IPS-11a (cell line): ENCODE measurements around the gene TBC1D22A.

Source experiments
- H3K4me3 ChIP-seq: one replicate; pipeline ENCODE4 v1.5.1; 2013; ENCODE audit warnings: low read depth, low read length, control low read depth

The TBC1D22A gene

DNA sequence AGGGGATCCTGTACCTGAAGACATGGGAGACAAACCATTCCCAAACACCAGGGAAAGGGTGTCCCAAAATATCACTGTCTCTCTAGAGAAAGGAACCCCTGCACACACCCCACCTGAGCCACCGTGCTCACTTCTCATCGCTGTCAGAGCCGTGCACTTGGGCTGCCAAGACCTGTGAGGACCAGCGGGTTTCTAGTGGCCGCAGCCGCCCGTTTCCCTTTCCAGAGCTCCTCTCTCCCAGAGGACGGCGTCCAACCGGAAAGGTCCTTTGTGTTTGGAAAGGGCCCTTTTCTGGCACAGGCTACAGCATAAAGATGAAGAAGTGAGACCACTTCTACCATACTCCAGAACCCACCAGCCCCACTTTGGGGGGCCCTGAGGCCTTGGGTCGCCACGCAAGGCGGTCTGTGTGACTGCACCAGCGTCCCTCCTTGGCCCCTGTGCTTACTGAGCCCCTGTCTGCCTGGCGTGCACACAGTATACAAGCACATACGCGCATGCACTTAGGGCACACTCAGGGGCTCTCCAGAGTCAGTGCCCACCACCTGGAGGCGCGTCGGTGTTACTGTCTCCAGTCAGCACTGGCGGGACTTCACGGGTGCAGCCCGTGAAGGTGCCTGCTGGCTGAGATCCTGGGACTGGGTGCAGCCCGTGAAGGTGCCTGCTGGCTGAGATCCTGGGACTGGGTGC, 381.8 kb downstream of the TBC1D22A start:
- H3K4me3 ChIP-seq = no peak overlapping the region

DNA sequence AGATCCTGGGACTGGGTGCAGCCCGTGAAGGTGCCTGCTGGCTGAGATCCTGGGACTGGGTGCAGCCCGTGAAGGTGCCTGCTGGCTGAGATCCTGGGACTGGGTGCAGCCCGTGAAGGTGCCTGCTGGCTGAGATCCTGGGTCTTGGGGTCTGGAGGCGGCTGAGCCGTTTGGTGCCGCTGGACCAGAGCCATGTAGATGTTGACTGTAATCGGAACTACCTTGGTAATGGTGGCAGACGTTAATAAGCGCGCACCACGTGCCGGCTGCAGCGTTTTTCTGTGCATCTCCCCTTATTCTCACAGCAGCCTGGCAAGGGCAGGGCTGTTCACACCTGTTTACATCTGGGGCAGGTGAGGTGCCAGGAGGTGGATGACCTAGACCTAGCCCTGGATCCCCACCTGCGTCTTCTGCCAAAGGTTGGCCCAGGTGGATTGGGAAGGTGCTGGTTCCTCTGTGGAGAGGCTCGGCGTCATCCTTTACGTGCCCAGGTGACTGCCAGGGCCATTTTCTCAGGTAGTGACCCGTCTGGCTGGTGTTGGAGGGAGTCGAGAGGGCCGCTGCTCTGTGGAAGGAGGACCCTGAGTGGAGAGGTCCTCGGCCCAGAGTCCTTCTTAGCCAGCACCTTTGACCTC, 382.5 kb downstream of the TBC1D22A start:
- no peak overlapping the region for H3K4me3 ChIP-seq

DNA sequence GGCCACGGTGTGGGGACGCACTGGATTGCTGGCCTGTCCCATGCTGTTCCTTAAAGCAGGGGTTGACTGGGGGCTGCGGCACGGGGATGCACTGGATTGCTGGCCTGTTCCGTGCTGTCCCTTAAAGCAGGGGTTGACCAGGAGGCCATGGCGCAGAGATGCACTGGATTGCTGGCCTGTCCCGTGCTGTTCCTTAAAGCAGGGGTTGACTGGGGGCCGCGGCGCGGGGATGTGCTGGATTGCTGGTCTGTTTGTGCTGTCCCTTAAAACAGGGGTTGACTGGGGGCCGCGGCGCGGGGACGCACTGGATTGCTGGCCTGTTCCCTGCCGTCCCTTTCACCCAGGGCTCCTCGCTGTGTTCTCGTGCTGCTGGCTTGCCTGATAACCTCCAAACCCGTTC, 383.4 kb downstream of the TBC1D22A start:
- H3K4me3 ChIP-seq = no peak overlapping the region

DNA sequence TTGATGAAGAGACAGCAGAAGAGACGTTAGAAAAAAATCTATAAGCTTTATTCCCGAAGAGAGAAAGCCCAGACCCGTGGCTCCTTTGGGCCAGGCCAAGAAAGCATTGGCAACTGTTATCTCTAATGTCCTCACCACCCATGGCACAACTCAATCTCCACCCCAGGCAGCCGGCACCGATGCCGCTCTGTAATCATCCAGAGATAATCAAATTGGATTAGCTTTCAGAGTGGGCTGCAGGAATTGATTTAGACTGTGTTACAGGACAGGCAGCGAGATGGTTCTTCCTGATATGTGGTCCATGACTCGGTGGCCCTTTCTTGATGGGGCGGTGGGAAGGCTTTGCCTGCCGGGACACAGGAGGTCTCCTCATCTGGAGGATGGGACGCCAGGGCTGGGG, 383.9 kb downstream of the TBC1D22A start:
- no peak overlapping the region for H3K4me3 ChIP-seq

DNA sequence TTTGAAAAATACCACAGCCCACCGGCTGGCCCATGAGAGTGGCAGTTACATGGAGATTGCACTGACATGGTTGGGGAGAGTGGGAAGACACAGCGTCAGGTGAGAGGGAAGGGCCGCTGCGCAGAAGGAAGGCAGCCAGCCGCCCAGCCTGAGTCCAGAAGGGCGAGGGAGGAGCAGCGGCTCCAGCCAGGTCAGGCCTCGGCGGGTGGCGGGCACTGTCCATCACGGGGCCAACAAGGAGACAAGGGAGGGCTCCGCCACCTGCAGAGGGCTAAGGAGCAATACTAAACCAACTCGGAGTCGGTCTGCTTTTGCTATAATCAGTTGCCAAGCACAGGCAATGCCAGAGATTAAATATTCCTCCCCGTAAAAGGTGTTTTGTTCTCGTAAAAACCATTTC, 384.5 kb downstream of the TBC1D22A start:
- no peak overlapping the region for H3K4me3 ChIP-seq

DNA sequence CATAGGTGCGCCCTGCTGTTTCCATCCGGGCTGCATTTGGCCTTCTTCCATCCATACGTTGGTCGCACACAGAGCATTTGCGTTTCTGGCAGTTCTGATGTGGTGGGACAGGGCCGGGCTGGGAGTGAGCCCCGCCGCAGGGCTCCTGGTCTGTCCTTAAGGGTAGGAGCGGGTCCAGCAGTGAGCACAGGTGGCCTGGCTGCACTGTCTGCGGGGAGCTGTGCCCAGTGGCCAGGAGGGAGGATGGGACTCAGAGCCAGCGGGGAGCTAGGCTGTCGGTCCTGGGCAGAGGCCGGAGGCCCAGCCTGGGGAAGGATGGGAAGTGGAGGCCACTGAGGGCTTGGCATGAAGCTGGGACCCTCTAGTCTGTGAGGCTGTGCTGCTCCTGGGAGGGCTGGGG, 385.1 kb downstream of the TBC1D22A start:
- H3K4me3 ChIP-seq = no peak overlapping the region

DNA sequence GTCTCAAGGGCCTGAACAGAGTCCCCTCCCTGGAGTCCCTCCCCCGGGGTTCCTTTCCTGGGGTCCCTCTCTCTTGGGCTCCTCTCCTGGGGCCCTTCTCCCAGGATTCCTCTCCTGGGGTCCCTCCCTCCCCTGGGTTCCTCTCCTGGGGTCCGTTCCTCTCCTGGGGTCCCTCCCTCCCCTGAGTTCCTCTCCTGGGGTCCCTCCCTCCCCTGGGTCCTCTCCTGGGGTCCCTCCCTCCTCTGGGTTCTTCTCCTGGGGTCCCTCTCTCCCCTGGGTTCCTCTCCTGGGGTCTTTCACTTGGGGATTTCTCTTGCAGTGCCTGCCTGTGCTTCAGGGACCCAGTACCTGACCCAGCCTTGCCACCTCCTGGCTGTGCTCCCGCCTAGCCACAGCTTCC, 386.1 kb downstream of the TBC1D22A start:
- H3K4me3 ChIP-seq = no peak overlapping the region

DNA sequence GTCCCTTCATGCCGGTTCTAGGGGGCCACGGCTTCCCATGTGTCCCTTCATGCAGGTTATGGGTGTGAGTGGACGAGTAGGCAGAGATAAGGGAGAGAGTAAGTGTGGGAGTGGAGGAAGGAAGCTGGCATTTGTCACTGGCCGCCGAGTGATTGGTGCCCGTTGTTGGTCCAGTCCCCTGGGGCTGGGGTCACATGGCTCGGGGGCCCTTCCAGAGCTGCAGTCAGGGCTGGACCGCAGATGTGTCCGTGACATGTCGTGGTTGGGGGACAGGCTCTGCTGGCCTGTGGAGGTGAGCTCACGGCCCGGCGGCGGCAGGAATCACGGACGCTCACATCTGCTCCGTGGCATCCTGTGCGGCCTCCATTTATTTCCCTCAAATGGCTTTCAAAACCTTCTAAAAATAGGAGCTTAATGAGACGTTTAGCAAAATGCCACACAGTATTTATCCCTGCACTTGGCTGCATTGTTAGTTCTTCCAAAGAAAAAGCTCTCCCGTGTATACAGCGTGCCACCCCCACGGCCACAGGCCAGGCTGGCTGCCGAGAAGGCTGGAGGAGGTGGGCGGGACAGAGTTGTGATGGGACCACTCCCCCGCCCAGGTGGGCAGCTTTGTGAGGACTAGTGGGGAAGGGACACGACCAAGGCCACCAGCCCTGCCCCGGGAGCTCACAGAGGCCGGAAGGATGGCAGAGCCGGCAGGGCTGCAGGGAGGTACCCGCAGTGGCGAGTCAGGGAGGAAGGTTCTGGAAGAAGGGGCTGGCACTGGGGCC, 386.7 kb downstream of the TBC1D22A start:
- H3K4me3 ChIP-seq = no peak overlapping the region

DNA sequence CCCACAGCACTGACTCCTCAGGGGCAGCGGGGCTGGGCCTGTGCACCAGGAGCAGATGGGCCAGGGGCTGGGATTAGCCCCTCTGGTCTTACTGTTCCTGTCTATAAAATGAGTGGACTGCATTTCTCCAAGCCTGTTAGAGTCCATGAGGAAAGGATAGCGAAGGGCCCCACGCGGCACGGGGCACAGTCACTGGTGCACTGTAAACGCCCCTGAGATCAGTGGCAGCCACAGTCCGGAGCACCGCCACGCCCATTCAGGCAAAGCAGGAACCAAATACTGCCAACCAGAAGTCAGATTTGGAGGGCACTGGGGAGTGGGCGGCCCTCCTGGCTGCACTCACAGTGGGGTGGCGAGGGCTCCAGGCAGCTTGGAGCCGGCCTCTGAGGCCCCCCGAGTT, 387.5 kb downstream of the TBC1D22A start:
- H3K4me3 ChIP-seq = no peak overlapping the region

DNA sequence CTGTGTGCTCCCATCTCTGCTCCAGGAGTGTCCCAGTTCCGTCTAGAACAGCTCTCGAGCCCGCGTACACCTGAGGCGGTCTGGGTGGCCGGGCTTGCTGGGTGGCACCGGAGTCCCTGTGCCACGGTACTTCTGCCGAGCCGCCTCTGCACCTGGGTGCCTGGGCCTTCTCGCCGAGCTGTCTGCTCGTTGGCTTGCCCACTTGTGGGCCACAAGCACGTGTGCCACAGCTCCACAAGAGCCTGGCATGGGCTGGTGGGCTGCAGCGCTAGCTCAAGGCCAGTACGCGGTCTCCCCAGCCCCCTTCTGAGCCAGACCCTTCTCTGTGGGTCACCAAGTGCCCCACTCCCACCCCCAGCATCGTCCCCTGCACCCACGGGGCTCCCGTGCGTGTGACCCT, 388.0 kb downstream of the TBC1D22A start:
- H3K4me3 ChIP-seq = no peak overlapping the region

DNA sequence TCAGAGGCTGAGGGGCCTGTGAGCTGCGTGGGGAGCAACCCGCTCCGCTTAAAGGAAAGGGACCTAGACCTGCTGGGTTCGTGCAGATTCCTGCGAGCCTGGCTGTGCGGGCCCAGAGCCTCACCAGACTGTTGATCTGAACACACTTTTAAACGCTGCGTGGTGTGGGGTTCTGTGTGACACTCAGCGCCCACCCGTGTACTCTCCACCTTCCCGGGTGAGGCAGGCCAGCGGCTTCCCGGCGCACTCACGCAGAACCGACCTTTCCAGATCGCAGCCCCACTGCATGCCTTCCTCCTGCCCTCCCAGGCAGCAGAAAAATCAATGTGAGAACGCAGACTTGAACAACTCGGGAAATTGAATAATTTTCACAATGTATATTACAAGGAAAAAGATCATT, 388.6 kb downstream of the TBC1D22A start:
- H3K4me3 ChIP-seq = no peak overlapping the region

DNA sequence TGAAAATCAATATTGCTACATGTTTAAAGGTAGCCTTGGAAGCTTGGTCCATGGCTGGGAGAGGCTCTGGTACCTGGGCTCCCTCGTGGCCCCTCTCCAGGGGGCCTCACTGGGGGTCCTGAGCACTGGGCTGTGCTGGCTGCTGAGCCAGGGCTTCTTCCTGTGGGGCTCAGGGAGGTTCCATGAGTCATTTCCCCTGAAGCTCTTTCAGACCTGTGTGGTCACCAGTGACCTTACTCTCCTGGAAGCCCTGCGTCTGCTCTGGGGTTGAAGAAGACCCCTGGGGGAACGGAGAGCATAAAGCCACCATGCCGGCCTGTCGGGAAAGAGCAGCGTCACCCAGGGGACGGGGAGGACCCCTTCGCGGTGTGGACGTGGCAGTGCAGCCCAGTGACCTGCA, 389.0 kb downstream of the TBC1D22A start:
- H3K4me3 ChIP-seq = no peak overlapping the region

DNA sequence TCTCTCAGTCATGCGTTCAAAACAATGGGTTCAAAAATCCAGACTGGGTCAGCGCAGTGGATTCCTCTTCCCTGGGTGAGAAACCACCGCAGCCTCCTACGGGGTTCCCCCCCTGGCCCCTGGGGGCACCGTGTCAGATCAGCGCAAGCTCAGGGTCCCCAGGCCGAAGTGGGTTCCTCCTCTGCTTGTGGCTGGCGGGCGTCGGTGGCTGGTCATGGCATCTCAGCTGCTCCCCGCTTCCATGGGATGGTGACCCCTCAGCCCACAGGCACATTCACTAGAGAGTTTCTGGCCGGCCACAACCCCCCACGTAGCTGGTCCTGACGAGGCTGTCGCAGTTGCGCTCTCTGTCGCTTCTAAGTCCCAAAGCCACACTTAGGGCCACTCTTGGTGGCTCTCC, 389.8 kb downstream of the TBC1D22A start:
- no peak overlapping the region for H3K4me3 ChIP-seq

DNA sequence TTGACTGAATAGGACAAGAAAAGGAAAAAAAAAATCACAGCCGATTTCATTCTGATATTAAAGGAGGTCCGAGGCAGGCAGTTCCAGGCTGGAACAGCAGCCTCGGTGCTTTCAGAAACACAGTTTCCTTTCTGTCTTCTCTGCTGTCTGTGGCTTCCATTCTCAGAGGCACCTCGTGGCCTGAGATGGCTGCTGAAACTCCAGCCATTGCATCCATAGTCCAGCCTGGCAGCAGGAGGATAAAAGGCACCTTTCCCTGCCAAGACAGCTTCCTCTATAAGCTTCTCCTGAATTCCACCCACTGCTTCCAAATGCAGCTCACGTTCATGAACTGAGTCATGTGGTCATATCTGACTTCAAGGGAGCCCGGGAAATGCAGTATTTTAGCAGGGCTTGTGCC, 390.5 kb downstream of the TBC1D22A start:
- H3K4me3 ChIP-seq = no peak overlapping the region

DNA sequence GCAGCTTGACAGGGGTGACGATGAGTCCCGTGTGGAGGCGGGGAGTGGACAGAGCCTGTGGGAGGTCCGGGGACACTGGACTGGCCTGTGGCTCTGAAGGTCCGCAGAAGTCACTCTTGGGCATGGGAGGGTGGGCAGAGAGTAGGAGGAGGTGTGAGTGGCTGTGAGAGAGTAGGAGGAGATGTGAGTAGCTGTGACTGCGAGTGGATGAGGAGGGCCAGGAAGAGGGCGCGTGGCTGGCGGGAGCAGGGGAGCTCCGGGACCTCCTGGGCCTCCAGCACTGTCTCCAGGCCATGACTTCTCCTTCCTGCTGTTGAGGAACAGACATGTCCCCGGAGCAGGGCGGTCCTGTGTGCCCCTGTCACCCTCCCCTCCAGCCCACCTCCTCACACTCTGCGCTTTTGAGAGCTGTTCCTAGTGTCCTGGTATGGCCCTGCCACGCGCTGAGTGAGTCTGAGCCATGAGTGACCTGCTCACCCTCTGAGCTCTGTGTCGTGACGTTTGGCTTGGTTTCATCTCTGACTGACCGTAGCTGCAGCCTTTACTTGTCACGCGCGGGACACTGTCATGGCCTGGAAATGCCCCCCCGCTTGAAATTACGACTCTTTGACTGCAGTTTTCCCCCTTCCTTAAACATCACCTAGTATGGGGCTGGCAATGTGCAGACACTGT, 391.5 kb downstream of the TBC1D22A start:
- no peak overlapping the region for H3K4me3 ChIP-seq

DNA sequence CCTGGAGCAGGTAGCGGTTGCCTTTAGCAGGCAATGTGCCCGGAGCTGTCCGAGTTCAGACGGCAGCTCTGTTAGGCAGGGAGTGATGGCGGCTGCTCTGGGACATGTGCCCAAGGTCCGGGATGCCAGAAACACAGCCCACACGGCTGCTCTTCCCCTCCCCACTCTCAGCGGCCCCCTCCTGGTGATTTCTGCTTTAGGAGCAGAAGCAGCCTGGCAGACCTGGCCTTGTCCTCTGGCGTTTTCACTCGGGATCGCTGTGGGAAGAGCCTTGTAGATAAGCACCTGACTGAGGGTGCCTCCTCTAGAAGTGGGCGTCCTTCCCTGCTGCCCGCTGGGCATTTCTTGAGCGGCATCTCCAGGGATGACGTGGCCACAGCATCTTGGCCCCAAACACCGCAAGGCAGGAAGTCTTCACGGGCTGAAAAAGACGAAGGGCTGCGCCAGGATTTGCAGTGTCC, 392.2 kb downstream of the TBC1D22A start:
- H3K4me3 ChIP-seq = no peak overlapping the region

DNA sequence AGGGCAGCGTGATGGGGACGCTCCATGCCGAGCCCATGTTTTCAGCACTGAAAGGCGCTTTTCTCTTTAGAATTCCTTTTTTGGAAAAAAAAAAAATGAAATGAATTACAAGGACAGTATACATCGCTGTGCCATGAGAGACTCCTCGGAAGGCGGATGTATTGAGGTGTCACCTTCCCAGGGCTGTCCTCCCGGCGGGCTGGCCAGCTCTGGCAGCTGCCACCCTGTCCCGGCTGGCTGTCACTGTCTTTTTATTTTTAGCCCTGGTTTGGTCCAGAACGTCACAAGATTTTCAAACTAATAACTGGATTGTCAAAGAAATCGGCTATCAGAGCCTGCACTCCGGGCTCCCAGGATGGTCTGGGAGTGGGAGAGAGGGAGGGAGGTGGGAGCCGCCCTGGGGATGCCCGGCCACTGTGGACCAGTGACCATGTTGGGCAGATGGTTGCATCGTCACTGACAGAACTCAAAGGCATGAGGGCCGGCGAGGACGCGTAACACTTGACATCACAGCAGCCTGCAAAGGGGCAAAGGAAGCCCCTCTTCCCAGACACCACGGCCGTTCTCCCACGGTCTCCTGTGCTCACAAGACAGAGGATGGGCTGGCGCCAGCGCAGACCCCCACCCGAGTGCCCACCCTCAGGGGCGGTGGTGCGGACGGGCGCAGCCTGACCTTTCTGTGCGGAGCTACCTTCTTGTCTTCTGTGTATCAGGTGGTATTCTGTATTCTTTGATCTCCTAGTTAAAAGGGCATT, 392.9 kb downstream of the TBC1D22A start:
- H3K4me3 ChIP-seq = no peak overlapping the region

DNA sequence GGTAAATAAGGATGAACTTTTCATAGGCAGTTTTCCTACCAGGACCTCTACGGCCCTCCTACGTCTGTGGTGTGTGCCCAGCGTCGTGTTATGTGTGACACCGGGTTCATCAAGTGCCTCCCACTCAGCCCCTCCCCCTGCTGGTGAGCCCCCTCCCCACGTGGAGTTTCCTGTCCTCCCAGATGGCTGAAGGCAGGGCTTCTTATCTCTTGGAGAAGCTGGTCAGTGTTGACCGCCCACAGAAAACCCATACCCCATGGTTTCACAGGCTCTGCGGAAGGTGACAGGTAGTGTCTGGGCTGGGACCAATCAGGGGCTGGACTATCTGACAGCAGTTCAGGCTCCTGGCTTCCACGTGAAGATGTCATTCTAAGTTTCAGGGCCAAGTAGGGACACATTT, 393.5 kb downstream of the TBC1D22A start:
- H3K4me3 ChIP-seq = no peak overlapping the region

DNA sequence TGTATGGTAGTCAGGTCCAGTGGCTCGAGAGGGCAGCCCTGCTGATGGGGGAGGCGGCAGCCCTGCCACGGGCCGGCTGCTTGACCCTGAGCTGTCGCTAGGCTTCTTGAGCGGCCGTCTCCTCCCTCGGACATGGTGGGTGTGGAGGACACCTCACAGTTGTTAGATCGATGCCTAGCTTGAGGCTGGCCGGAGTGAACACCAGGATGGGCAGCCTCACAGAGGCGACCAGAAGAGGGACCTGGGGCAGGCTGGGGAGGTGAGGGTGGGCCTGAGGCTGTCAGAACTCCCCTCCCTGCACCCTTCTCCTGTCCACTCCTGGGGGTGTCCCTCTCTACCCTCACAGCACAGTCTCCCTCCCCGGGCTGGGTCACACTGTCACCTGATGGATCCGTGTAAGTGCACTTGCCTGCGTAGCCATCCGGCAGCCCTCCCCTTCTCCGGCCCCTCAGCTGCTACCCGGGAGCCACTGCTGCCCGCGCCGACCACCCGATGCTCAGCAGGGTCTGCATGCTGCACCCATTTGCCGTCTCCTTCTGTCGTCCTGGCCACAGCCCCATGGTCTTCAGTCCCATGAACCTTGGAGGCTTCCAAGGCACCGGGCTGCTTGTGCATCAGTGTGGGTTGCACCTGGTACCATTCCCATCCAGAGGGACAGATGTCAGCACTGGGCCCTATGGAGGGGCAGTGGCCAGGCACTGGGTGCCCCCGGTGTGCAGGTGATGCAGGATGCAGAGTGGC, 394.1 kb downstream of the TBC1D22A start:
- no peak overlapping the region for H3K4me3 ChIP-seq

DNA sequence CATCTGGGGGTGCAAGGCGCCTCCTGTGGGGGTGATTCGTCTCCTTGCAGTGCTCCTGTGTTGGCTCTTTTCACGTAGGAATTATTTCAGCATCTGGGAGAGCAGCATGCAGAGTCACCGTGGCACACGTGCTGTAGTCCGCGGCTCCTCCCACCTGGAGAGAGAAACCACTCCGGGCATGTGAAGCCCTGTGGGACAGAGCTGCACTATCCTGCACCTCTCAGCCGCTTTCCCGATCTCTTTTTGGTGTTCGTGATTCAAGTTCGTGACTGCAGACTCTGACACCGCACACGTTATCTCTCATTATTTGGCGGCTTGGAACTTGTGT, 394.6 kb downstream of the TBC1D22A start:
- H3K4me3 ChIP-seq = no peak overlapping the region
